A673 (cell line): ENCODE data around the gene CDPF1. TPM values are rescaled to one million over a fixed set of nuclear protein-coding genes. Genes with fewer than 3 reads are reported as not detected.

Experiments used
- BruUV-seq: library from RNA; stranded (reverse); fragments of 400-500 nt; replicated peaks from 2 replicates; lab custom pipeline; 2021; lab: Mats Ljungman, UMichigan
- CTCF ChIA-PET: fragments of 300-600 bp; sonication (Branson Sonifier 250); formaldehyde crosslinking; loops from one replicate; lab custom pipeline; 2022; ENCODE audit warnings: antibody characterized with exemption; lab: Charles Lee
- POLR2A ChIA-PET: fragments of 300-600 bp; sonication (Branson Sonifier 250); formaldehyde crosslinking; loops from one replicate; lab custom pipeline; 2022; ENCODE audit warnings: antibody characterized with exemption; ENCODE audit not compliant: low non-redundant PET; lab: Charles Lee
- DNase-seq: peaks from one replicate; pipeline ENCODE4 v3.0.0-alpha.2; 2015; ENCODE audit warnings: low spot score
- H3K27ac ChIP-seq: fragments of 200-600 bp; sonication (generic); 2 replicates; pipeline ENCODE4 v1.5.1; 2016; ENCODE audit warnings: mixed run types, low read depth, mild to moderate bottlenecking, mixed read lengths, antibody characterized with exemption, low read length; ENCODE audit not compliant: poor library complexity, severe bottlenecking
- H3K27me3 ChIP-seq: fragments of 200-600 bp; sonication (generic); replicated peaks from 2 replicates; pipeline ENCODE4 v1.6.1; 2017; ENCODE audit warnings: mixed run types, low read depth, mild to moderate bottlenecking, mixed read lengths, antibody characterized with exemption, low read length; ENCODE audit not compliant: insufficient read depth, poor library complexity
- H3K36me3 ChIP-seq: fragments of 200-600 bp; sonication (generic); 2 replicates; pipeline ENCODE4 v1.6.1; 2016; ENCODE audit warnings: mixed run types, mild to moderate bottlenecking, mixed read lengths, antibody characterized with exemption, low read length; ENCODE audit not compliant: insufficient read depth, poor library complexity, severe bottlenecking
- H3K4me1 ChIP-seq: fragments of 200-600 bp; sonication (generic); 2 replicates; pipeline ENCODE4 v1.6.1; 2017; ENCODE audit warnings: mixed run types, mild to moderate bottlenecking, mixed read lengths, antibody characterized with exemption, low read length; ENCODE audit not compliant: insufficient read depth, poor library complexity, severe bottlenecking
- H3K4me3 ChIP-seq: fragments of 200-600 bp; sonication (generic); 2 replicates; pipeline ENCODE4 v1.5.1; 2016; ENCODE audit warnings: low read depth, mixed run types, mild to moderate bottlenecking, mixed read lengths, low read length; ENCODE audit not compliant: poor library complexity, severe bottlenecking
- H3K9me3 ChIP-seq: fragments of 200-600 bp; sonication (generic); 2 replicates; pipeline ENCODE4 v1.6.1; 2016; ENCODE audit warnings: mixed run types, low read depth, mild to moderate bottlenecking, mixed read lengths, antibody characterized with exemption, low read length; ENCODE audit not compliant: poor library complexity, severe bottlenecking
- CTCF ChIP-seq: fragments of 300-800, 200-600 bp; sonication (generic); conservative IDR thresholded peaks from 2 replicates; pipeline ENCODE4 v1.5.1; 2017; ENCODE audit warnings: low read depth, mild to moderate bottlenecking, antibody characterized with exemption, low read length, moderate library complexity, mixed read lengths
- EZH2 ChIP-seq: fragments of 200-600 bp; sonication (generic); IDR thresholded peaks from 2 replicates; pipeline ENCODE4 v1.6.1; 2017; ENCODE audit warnings: borderline replicate concordance, low read depth, mild to moderate bottlenecking, mixed read lengths, antibody characterized with exemption, low read length; ENCODE audit not compliant: poor library complexity, severe bottlenecking
- intact Hi-C: fragments of 100-400 bp; cut with micrococcal nuclease; formaldehyde crosslinking; loops from one replicate; pipeline ENCODE4 v1.10.0; 2022; ENCODE audit not compliant: unreplicated experiment
- total RNA-seq: library from RNA; stranded (reverse); gene quantifications from 2 replicates; pipeline ENCODE4 v1.2.3, GENCODE V29; 2021

The CDPF1 gene
- total RNA-seq, 1 experiment from 2014 or later: 7.0 TPM

GRCh38 chr22:46292173-46292572 lies 42.1 kb upstream of the CDPF1 start:
- TF ChIP-seq EZH2: no peak
- no peak for TF ChIP-seq CTCF
- Histone ChIP-seq H3K4me1 (peaks cover 19% of the 10 kb centered on the region), H3K4me3 (no peak overlapping the region), H3K27me3 (no peaks in the 10 kb centered on the region), H3K36me3 (no peaks in the 10 kb centered on the region), H3K27ac (no peak overlapping the region), H3K9me3 (no peaks in the 10 kb centered on the region)
- ChIA-PET CTCF (no interaction called here), POLR2A (no interaction called here)
- BruUV-seq: no TSS peak
- no peak for DNase-seq
- intact Hi-C loops: no loop called here

GRCh38 chr22:46290843-46291785 lies 41.0 kb upstream of the CDPF1 start:
- Histone ChIP-seq H3K4me3 (no peak overlapping the region), H3K9me3 (no peaks in the 10 kb centered on the region), H3K27me3 (no peaks in the 10 kb centered on the region), H3K27ac (no peak overlapping the region), H3K36me3 (no peaks in the 10 kb centered on the region), H3K4me1 (peaks cover 16% of the 10 kb centered on the region)
- ChIA-PET POLR2A (no interaction called here), CTCF (no interaction called here)
- DNase-seq: no peak
- intact Hi-C loops: no loop called here
- TF ChIP-seq EZH2 (no peak), CTCF (no peak)
- BruUV-seq: no TSS peak

GRCh38 chr22:46290121-46290842 lies 40.2 kb upstream of the CDPF1 start:
- H3K9me3 ChIP-seq: no peaks in the 10 kb centered on the region
- intact Hi-C loops: no loop called here
- no peak for TF ChIP-seq CTCF
- TF ChIP-seq EZH2: no peak
- ChIA-PET CTCF (no interaction called here), POLR2A (no interaction called here)
- H3K4me3 ChIP-seq: no peak overlapping the region
- DNase-seq: no peak
- no peaks in the 10 kb centered on the region for H3K36me3 ChIP-seq
- no peak overlapping the region for H3K27ac ChIP-seq
- H3K27me3 ChIP-seq: no peaks in the 10 kb centered on the region
- peaks cover 9% of the 10 kb centered on the region for H3K4me1 ChIP-seq
- no TSS peak for BruUV-seq
